KOPT-K1 (cell line): Measurements from ENCODE around the gene LDLRAD3.

Experiments used
- H3K27ac ChIP-seq: fragments of 200-600 bp; sonication (generic); 2 replicates; pipeline ENCODE4 v1.5.1; 2016; ENCODE audit warnings: antibody characterized with exemption, mild to moderate bottlenecking, low read depth, low read length; ENCODE audit not compliant: poor library complexity, severe bottlenecking
- H3K36me3 ChIP-seq: fragments of 200-600 bp; sonication (generic); 2 replicates; pipeline ENCODE4 v1.5.1; 2017; ENCODE audit warnings: antibody characterized with exemption, mild to moderate bottlenecking, low read length, moderate library complexity; ENCODE audit not compliant: insufficient read depth
- H3K9me3 ChIP-seq: fragments of 200-600 bp; sonication (generic); 2 replicates; pipeline ENCODE4 v1.5.1; 2017; ENCODE audit warnings: antibody characterized with exemption, low read length, mild to moderate bottlenecking; ENCODE audit not compliant: insufficient read depth, poor library complexity, severe bottlenecking

Gene LDLRAD3

DNA sequence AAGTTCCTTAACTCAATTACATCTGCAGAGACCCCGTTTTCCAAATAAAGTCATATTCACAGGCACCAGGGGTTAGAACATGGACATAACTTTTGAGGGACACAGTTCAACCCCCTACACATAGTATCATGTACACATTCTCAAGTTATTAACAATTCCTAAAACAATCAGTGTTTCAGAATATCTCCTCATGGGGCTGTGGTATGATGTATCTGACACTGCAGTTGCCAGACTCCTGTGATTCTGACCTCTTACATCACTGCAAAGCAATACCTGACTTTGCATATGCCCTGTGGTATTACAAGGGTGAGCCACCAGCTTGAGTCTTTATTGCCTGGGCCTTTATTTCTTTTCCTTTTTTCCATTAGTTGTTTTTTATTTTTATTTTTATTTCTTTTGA, 203.6 kb downstream of the LDLRAD3 start:
- Histone ChIP-seq H3K36me3 (no peaks in the 10 kb centered on the region), H3K27ac (no peak overlapping the region), H3K9me3 (no peaks in the 10 kb centered on the region)

DNA sequence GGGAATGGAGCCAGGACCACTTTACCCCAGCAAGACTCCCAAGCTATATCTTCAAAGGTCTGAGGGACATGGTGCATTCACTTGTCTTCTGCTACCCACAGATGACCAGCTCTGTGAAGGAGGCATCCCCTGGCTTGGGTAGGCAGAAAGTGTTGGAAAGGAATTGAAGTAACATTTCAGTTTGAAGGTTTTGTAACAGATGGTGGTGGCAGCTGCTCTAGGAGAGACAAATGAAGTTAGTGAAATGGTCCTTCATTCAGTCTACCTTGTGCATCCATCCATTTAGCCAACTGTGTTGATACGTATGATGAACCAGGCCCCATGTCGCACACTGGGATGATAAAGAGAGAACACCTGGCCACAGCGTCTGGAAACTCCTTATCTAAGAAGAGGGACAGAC, 204.8 kb downstream of the LDLRAD3 start:
- Histone ChIP-seq H3K9me3 (no peaks in the 10 kb centered on the region), H3K36me3 (no peaks in the 10 kb centered on the region), H3K27ac (no peak overlapping the region)

DNA sequence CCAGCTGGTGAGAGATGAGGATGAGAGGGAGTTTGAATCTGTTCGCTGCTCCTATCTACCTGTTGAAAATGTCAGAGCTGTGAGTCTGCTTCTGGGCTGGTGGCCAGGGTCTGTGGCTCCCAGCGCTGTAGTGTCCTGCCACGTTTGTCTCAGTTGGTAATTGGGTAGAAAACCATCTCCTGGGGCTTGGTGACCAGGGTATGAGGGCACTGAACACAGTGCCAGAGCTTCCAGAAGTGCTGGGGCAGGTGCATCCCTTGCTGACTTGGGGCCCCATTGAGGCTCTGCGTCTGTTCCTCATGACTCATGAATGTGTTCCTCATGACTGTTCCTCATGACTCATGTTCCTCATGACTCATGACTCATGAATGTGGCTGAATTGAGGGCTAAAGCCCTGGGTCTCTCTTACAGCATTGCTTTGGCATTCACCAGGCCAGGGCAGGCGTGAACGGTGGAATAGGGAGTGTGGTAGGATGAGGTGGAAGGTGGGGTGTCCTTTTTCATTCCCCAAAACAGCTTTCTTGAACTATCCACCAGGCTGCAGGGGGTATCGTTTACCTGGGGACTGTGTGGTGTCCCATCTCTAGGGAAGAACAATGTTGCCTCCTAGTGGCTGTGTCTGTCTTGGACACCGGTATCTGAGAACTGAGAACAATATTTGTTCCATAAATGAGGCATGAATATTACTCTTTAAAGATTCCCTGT, 205.8 kb downstream of the LDLRAD3 start:
- Histone ChIP-seq H3K9me3 (no peaks in the 10 kb centered on the region), H3K36me3 (no peaks in the 10 kb centered on the region), H3K27ac (no peak overlapping the region)

- Histone ChIP-seq H3K36me3 (no peaks in the 10 kb centered on the region), H3K27ac (no peak overlapping the region), H3K9me3 (no peaks in the 10 kb centered on the region)
Measured at GRCh38 chr11:36150986-36151385, 207.1 kb downstream of the LDLRAD3 start.

DNA sequence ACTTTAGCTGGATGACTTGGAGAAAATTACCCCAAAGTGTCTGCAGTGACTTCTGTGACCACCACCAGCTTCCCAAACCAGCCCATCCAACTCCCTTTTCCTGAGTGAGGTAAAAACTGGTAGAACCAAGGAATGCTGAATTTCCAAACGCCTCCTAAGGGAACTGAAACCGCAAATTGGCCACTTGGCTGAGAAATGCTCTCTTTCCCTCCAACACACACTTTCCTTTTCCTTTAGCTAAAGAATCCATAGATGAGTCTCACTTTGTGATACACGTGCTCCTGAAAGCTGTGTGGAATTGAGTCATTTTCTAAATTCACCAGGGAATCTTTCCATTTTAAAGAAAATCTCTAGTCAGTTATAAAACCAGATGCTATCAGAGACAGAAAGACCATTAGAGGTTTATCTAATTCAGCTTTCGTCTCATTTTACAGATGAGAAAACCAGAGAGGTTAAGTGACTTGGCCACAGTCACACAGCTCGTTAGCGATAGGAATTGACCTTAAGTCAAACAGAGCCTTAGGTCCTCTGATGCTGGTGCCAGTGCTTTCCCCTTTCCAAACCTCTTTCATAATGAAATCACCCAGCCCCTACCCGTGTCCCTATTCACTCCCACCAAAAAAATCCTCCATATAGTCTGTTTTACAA, 208.2 kb downstream of the LDLRAD3 start:
- Histone ChIP-seq H3K36me3 (no peaks in the 10 kb centered on the region), H3K9me3 (no peaks in the 10 kb centered on the region), H3K27ac (no peak overlapping the region)

- H3K9me3 ChIP-seq = no peaks in the 10 kb centered on the region
- no peak overlapping the region for H3K27ac ChIP-seq
- no peaks in the 10 kb centered on the region for H3K36me3 ChIP-seq
Measured at GRCh38 chr11:36153551-36153950, 209.7 kb downstream of the LDLRAD3 start.

DNA sequence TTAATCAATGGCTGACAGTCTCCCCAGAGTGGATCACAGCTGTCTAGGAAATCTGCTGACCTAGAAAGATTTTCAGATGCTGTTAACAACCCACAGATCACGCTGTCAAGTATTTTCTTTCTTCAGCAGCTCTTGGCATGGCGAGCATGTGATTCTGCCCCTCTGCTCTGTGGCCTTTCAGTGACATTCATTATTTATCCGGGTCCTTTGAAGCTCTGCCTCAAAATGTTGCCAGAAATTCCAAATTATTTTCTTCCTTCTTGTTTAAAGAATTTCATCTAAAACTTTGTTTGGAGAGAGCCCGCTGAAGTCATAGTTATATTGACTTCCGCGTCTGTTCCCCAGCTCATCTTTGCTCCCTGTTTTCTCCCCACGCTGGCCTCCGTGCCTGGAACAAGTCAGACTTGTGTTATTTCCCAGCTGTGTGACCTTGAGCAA, 211.3 kb downstream of the LDLRAD3 start:
- Histone ChIP-seq H3K9me3 (no peaks in the 10 kb centered on the region), H3K36me3 (no peaks in the 10 kb centered on the region), H3K27ac (no peak overlapping the region)

DNA sequence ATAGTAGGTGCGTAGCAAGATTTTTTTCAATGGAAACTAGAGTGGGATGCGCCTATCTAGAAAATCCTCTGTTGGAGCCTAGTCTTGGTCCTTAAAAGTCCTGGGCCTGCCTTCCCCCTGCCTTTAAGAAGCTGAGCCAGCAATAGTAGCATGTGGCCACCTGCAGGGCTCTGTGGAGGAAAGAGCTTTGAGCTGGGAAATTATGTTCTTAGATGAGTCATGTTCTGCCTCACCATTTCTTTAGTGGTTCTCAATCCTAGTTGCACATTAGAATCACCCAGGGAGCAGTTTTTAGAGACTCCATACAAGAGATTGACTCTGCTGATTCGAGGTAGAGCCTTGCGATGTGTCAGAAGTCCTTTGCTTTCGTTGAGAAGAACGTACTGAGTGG, 211.9 kb downstream of the LDLRAD3 start:
- no peak overlapping the region for H3K27ac ChIP-seq
- H3K36me3 ChIP-seq = no peaks in the 10 kb centered on the region
- H3K9me3 ChIP-seq = no peaks in the 10 kb centered on the region

GRCh38 chr11:36156161-36156816, 212.4 kb downstream of the LDLRAD3 start:
- no peak overlapping the region for H3K27ac ChIP-seq

GRCh38 chr11:36156817-36157519, 213.1 kb downstream of the LDLRAD3 start:
- Histone ChIP-seq H3K36me3 (no peaks in the 10 kb centered on the region), H3K9me3 (no peaks in the 10 kb centered on the region), H3K27ac (no peak overlapping the region)

More at GRCh38 chr11:36156161-36156816, 212.4 kb downstream of the LDLRAD3 start:
- Histone ChIP-seq H3K36me3 (no peaks in the 10 kb centered on the region), H3K9me3 (no peaks in the 10 kb centered on the region)

GRCh38 chr11:36160091-36160490, 216.2 kb downstream of the LDLRAD3 start:
- Histone ChIP-seq H3K9me3 (no peaks in the 10 kb centered on the region), H3K27ac (no peak overlapping the region)

GRCh38 chr11:36161572-36161971, 217.7 kb downstream of the LDLRAD3 start:
- H3K9me3 ChIP-seq = no peaks in the 10 kb centered on the region
- H3K36me3 ChIP-seq = no peaks in the 10 kb centered on the region
- H3K27ac ChIP-seq = no peak overlapping the region

More at GRCh38 chr11:36160091-36160490, 216.2 kb downstream of the LDLRAD3 start:
- H3K36me3 ChIP-seq = no peaks in the 10 kb centered on the region

- Histone ChIP-seq H3K36me3 (no peaks in the 10 kb centered on the region), H3K9me3 (no peaks in the 10 kb centered on the region), H3K27ac (no peak overlapping the region)
Measured at GRCh38 chr11:36162006-36162882, 218.4 kb downstream of the LDLRAD3 start.

GRCh38 chr11:36162883-36163434, 219.1 kb downstream of the LDLRAD3 start:
- no peak overlapping the region for H3K27ac ChIP-seq
- no peaks in the 10 kb centered on the region for H3K9me3 ChIP-seq
- no peaks in the 10 kb centered on the region for H3K36me3 ChIP-seq
